ENCODE results near the gene MTFR1L.

MTFR1L gene

GRCh38 chr1:25773441-25774125, 46.2 kb upstream of the MTFR1L start:
- peaks cover 49% of the 10 kb centered on the region for H3K27me3 ChIP-seq
- no peaks in the 10 kb centered on the region for H3K36me3 ChIP-seq
- no peak overlapping the region for H3K4me3 ChIP-seq (ENCODE audit: low read depth in 1 of 2, low read length in 1 of 2)
- no peak overlapping the region for H3K27ac ChIP-seq
- H3K4me1 ChIP-seq (ENCODE audit: control insufficient read depth in 1 of 2, insufficient read depth in 1 of 2, low read depth in 1 of 2, low read length in 1 of 2), result no peaks in the 10 kb centered on the region
- no peak for TF ChIP-seq CTCF (IDR thresholded peaks at IDR 0.05)
- H3K9me3 ChIP-seq, result no peaks in the 10 kb centered on the region

- TF ChIP-seq CTCF (IDR thresholded peaks at IDR 0.05), result no peak
- no peaks in the 10 kb centered on the region for H3K36me3 ChIP-seq
- H3K4me1 ChIP-seq (ENCODE audit: control insufficient read depth in 1 of 2, insufficient read depth in 1 of 2, low read depth in 1 of 2, low read length in 1 of 2), result no peaks in the 10 kb centered on the region
- H3K27me3 ChIP-seq, result peaks cover 49% of the 10 kb centered on the region
- H3K27ac ChIP-seq, result no peak overlapping the region
- no peak overlapping the region for H3K4me3 ChIP-seq (ENCODE audit: low read depth in 1 of 2, low read length in 1 of 2)
- H3K9me3 ChIP-seq, result no peaks in the 10 kb centered on the region
Measured at GRCh38 chr1:25774206-25774803, 45.4 kb upstream of the MTFR1L start.

GRCh38 chr1:25774921-25775771, 44.6 kb upstream of the MTFR1L start:
- Histone ChIP-seq H3K4me3 (ENCODE audit: low read depth in 1 of 2, low read length in 1 of 2) (no peak overlapping the region), H3K4me1 (ENCODE audit: control insufficient read depth in 1 of 2, insufficient read depth in 1 of 2, low read depth in 1 of 2, low read length in 1 of 2) (no peaks in the 10 kb centered on the region), H3K27me3 (peaks cover 44% of the 10 kb centered on the region), H3K36me3 (no peaks in the 10 kb centered on the region), H3K9me3 (no peaks in the 10 kb centered on the region), H3K27ac (no peak overlapping the region)
- TF ChIP-seq CTCF (IDR thresholded peaks at IDR 0.05), result no peak

- Histone ChIP-seq H3K27me3 (peaks cover 13% of the 10 kb centered on the region), H3K9me3 (no peaks in the 10 kb centered on the region), H3K4me1 (ENCODE audit: control insufficient read depth in 1 of 2, insufficient read depth in 1 of 2, low read depth in 1 of 2, low read length in 1 of 2) (no peaks in the 10 kb centered on the region), H3K36me3 (no peaks in the 10 kb centered on the region), H3K4me3 (ENCODE audit: low read depth in 1 of 2, low read length in 1 of 2) (no peak overlapping the region), H3K27ac (no peak overlapping the region)
- no peak for TF ChIP-seq CTCF (IDR thresholded peaks at IDR 0.05)
Measured at GRCh38 chr1:25779388-25779787, 40.4 kb upstream of the MTFR1L start.

- Histone ChIP-seq H3K27ac (no peak overlapping the region), H3K27me3 (peaks cover 8% of the 10 kb centered on the region), H3K9me3 (no peaks in the 10 kb centered on the region), H3K36me3 (no peaks in the 10 kb centered on the region), H3K4me3 (ENCODE audit: low read depth in 1 of 2, low read length in 1 of 2) (no peak overlapping the region), H3K4me1 (ENCODE audit: control insufficient read depth in 1 of 2, insufficient read depth in 1 of 2, low read depth in 1 of 2, low read length in 1 of 2) (no peaks in the 10 kb centered on the region)
- no peak for TF ChIP-seq CTCF (IDR thresholded peaks at IDR 0.05)
Measured at GRCh38 chr1:25779894-25780293, 39.9 kb upstream of the MTFR1L start.
